ENCODE data around the gene RAB38. TPM values are rescaled to one million over a fixed set of nuclear protein-coding genes. Genes with fewer than 3 reads are reported as not detected.

RAB38 gene
- total RNA-seq, 1 donor from 2014 or later = 0.24 TPM

- DNase-seq = no peak
- Mint-ChIP-seq H3K9me3 (no peaks in the 10 kb centered on the region), H3K27ac (no peak overlapping the region), H3K4me3 (no peak overlapping the region), H3K27me3 (no peaks in the 10 kb centered on the region), H3K4me1 (no peaks in the 10 kb centered on the region), H3K36me3 (ENCODE audit: low read depth) (no peaks in the 10 kb centered on the region)
- no peak for ATAC-seq (ENCODE audit: low read depth)
- CTCF ChIA-PET = no interaction called here
- TF ChIP-seq CTCF (IDR thresholded peaks at IDR 0.05) = no peak
- POLR2A ChIA-PET = no interaction called here
- intact Hi-C loops (cut with micrococcal nuclease) = no loop called here
These were observed 29.1 kb upstream of the RAB38 start for GRCh38 chr11:88204353-88204752.

DNA sequence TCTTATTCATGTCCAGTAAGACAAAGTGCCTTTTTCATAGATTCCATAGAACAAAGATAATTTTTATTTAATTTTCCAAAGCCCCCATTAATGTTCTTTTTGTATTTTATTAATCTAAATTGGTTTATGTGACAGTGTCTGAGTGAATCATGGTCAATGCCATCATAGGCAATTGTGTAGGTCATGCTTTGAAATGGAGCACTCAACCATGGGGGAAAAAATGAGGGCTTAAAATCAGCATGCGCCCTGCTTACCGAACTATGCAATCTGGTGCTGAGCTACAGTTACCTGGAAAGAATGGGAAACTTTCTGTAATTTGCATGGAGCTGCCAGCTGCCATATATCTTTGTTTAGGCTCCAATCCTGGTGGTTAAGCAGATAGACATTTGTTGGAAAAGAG lies 28.4 kb upstream of the RAB38 start:
- CTCF ChIA-PET = no interaction called here
- no peaks in the 10 kb centered on the region for H3K36me3 Mint-ChIP-seq (ENCODE audit: low read depth)
- POLR2A ChIA-PET = no interaction called here
- no peaks in the 10 kb centered on the region for H3K4me1 Mint-ChIP-seq
- ATAC-seq (ENCODE audit: low read depth) = no peak
- H3K9me3 Mint-ChIP-seq = no peaks in the 10 kb centered on the region
- intact Hi-C loops (cut with micrococcal nuclease) = no loop called here
- DNase-seq = no peak
- TF ChIP-seq CTCF (IDR thresholded peaks at IDR 0.05) = no peak
- H3K27ac Mint-ChIP-seq = no peak overlapping the region
- H3K4me3 Mint-ChIP-seq = no peak overlapping the region
- no peaks in the 10 kb centered on the region for H3K27me3 Mint-ChIP-seq

GRCh38 chr11:88202498-88202897 lies 27.3 kb upstream of the RAB38 start:
- intact Hi-C loops (cut with micrococcal nuclease) = no loop called here

GRCh38 chr11:88196393-88196792 lies 21.1 kb upstream of the RAB38 start:
- DNase-seq = no peak
- ChIA-PET POLR2A (no interaction called here), CTCF (no interaction called here)
- Mint-ChIP-seq H3K27ac (no peak overlapping the region), H3K9me3 (peaks cover 28% of the 10 kb centered on the region), H3K4me1 (no peaks in the 10 kb centered on the region), H3K4me3 (no peak overlapping the region), H3K36me3 (ENCODE audit: low read depth) (no peaks in the 10 kb centered on the region), H3K27me3 (no peaks in the 10 kb centered on the region)
- ATAC-seq (ENCODE audit: low read depth) = no peak
- intact Hi-C loops (cut with micrococcal nuclease) = no loop called here
- no peak for TF ChIP-seq CTCF (IDR thresholded peaks at IDR 0.05)

More at GRCh38 chr11:88202498-88202897, 27.3 kb upstream of the RAB38 start:
- Mint-ChIP-seq H3K27ac (no peak overlapping the region), H3K27me3 (no peaks in the 10 kb centered on the region), H3K36me3 (ENCODE audit: low read depth) (no peaks in the 10 kb centered on the region), H3K4me3 (no peak overlapping the region), H3K9me3 (peaks cover 5% of the 10 kb centered on the region), H3K4me1 (no peaks in the 10 kb centered on the region)
- no peak for ATAC-seq (ENCODE audit: low read depth)
- ChIA-PET POLR2A (no interaction called here), CTCF (no interaction called here)
- no peak for DNase-seq
- TF ChIP-seq CTCF (IDR thresholded peaks at IDR 0.05) = no peak

- H3K9me3 Mint-ChIP-seq = peaks cover 28% of the 10 kb centered on the region
These were observed 20.7 kb upstream of the RAB38 start for GRCh38 chr11:88195908-88196307.

More at GRCh38 chr11:88195908-88196307, 20.7 kb upstream of the RAB38 start:
- DNase-seq = no peak
- ChIA-PET CTCF (no interaction called here), POLR2A (no interaction called here)
- Mint-ChIP-seq H3K27me3 (no peaks in the 10 kb centered on the region), H3K4me3 (no peak overlapping the region), H3K4me1 (no peaks in the 10 kb centered on the region), H3K36me3 (ENCODE audit: low read depth) (no peaks in the 10 kb centered on the region), H3K27ac (no peak overlapping the region)
- intact Hi-C loops (cut with micrococcal nuclease) = no loop called here
- ATAC-seq (ENCODE audit: low read depth) = no peak
- no peak for TF ChIP-seq CTCF (IDR thresholded peaks at IDR 0.05)
